GM19328 (cell line): ENCODE data around the gene PCBP3.
"Not testable (repeated sequence)": the region's sequence is repeated elsewhere in the genome, so short reads cannot be mapped to it uniquely, and the experiment has no call there.

Source experiments
- ATAC-seq: cut with Tn5 transposase; IDR thresholded peaks from one replicate; pipeline ENCODE4 v1.9.1; 2021; ENCODE audit warnings: mild to moderate bottlenecking, moderate library complexity; ENCODE audit not compliant: unreplicated experiment

Gene PCBP3

GRCh38 chr21:45972716-45973474 lies 329.4 kb downstream of the PCBP3 start:
- ATAC-seq, result no peak

DNA sequence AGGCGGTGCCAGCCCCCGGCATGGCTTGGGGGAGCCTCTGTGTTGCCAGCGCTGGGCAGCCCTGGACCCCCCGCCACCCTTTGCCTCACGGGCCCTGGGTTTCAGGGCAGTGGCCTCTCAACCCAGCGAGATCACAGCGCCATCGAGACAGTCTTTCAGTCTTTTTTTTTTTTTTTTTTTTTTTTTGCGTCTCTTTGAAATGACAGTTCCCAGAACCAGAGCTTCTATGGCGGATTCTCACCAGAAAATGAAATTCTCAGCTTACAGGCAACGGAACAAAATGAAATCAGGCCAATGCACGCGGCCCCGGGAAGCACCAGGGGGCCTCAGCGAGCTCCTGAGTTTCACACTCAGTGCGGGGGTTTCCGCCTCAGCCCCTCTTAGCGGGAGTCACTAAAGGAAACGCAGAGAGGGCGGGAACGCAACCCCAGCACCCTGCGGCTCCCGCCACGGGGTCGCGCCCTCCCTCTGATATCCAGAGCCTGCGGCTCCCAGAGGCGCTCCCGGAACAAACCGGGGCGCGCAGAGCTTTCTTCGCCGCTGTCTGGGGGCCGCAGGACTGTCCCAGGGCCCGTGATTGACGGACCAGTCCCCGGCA lies 330.0 kb downstream of the PCBP3 start:
- no peak for ATAC-seq

DNA sequence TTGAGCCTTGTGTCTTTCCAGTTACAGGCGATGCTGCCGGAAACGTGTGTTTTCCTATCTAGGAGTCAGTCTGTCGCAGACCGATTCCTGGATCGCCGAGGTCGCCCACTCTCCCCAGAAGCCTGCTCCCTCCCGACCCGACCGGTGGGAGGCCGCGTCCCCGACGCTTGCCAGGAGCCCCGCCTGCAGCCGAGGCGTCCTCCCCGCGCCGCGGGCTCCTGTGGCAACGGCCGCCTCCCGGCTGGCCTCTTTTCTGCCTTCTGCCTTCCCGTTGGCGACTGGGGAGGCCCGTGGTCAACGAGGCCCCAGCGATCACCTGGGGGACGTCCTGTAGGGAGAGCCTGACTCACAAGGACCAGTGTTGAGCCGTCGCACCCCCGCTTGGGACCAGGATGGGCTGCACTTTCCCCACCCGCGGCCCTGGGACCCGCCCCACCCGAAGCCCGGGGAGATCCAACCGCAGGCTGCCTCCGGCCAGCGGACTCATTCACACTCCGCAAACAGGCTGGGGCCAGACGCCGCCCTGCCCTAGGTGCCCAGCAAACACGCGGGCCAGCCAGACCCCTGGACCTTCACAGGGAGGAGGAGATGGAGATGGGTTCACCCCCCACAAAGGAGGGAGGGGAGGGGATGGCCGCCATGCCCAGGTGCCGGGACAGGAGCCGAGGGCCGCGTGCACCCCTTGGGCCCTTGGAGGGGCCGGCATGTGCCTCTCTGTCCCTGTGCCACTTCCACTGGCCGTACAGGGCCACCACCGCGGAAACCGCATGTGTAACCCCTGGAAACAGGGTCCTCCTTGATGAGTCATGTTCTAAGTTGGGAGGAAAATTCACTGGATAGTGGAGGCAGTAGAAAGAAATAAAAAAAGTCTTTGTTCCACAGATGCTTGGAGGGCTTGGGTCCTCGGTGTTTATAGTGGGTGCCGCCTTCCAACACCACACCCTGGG lies 330.8 kb downstream of the PCBP3 start:
- ATAC-seq, result no peak

GRCh38 chr21:45975020-45975666 lies 331.6 kb downstream of the PCBP3 start:
- ATAC-seq, result no peak

DNA sequence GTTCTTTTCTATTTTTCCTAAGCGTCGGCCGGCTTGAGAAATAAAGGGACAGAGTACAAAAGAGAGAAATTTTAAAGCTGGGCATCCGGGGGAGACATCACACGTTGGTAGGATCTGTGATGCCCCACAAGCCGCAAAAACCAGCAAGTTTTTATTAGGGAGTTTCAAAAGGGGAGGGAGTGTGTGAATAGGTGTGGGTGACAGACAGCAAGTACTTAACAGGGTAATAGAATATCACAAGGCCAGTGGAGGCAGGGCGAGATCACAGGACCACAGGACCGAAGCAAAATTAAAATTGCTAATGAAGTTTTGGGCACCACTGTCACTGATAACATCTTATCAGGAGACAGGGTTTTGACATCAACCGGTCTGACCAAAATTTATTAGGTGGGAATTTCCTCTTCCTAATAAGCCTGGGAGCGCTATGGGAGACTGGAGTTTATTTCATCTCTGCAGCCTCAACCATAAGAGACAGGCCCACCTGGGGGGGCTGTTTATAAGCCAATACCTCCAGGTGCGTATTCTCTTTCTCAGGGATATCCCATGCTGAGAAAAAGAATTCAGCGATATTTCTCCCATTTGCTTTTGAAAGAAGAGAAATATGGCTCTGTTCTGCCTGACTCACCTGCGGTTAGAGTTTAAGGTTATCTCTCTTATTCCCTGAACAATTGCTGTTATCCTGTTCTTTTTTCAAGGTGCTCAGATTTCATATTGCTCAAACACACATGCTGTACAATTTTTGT lies 332.3 kb downstream of the PCBP3 start:
- not testable (repeated sequence) for ATAC-seq

- no peak for ATAC-seq
Measured at GRCh38 chr21:45976701-45977311, 333.3 kb downstream of the PCBP3 start.

DNA sequence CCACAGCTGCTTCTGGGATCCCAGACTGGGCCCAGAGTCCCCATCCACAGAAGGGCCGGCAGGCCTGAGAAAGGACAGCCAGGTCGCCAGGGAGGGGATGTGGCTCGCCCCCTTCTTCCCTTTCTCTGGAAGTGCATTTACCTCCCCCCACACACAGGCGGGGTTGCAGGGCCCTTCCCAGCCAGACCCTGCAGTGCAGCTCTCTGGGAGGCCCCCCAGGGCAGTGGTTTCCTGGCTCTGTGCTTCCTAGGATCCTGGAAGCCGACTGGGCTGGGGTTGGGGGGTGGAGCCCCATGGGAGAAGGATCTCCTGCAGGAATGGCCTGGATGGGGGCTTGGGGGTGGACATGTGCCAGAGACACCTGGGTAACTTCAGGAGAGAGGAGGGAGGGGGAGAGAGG lies 333.9 kb downstream of the PCBP3 start:
- ATAC-seq, result no peak

GRCh38 chr21:45979141-45979631 lies 335.7 kb downstream of the PCBP3 start:
- ATAC-seq, result no peak

GRCh38 chr21:45979651-45980050 lies 336.1 kb downstream of the PCBP3 start:
- ATAC-seq, result no peak

DNA sequence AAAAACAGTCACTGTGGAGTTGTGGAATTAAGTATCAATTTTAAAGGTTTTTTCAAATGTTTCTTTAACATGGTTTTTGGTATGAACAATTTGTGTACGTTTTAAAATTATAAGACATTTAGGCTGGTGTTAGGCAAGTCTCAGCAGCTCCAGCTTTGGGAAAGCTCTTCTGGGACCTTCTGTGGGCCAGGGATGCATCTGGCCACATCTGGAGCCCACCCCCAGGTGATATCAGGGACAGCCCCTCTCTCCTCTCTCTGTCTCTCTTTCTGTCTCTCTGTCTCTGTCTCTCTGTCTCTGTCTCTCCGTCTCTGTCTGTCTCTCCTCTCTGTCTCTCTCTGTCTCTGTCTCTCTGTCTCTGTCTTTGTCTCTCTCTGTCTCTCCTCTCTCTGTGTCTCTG lies 336.7 kb downstream of the PCBP3 start:
- ATAC-seq, result no peak

- no peak for ATAC-seq
Measured at GRCh38 chr21:45980697-45981096, 337.2 kb downstream of the PCBP3 start.

- ATAC-seq, result no peak
Measured at GRCh38 chr21:45981151-45982091, 337.9 kb downstream of the PCBP3 start, which contains the start of gene COL6A1. Gene COL6A1 (plus strand): TSS chr21:45981770. CDS start chr21:45981851, 81 bp downstream.

DNA sequence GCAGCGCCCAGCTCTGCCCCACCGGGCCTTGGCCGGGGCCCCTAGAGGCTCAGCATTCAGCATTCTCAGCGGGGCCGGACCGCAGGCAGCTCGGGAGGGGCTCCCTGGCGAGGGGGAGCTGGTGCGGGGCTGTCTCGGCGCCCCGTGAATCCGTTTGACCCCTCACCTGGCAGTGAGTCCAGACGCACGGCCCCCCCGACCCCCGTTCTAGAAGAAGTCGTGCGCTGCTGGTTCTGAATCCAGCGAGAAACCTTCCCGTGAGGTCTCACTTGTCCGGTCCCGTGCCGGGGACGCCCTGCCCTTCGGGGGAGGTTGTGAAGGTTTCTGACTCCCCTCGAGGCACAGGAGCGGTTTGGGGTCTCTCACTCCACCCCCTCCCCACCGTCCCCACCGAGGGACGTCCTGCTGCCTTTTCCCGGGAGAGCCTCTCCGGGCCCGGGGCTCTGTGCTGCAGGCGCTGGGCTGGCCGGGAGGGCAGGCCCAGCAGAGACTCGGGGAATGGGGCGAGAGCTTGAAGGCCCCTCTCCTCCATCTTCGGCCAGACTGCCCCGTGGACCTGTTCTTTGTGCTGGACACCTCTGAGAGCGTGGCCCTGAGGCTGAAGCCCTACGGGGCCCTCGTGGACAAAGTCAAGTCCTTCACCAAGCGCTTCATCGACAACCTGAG lies 338.7 kb downstream of the PCBP3 start:
- ATAC-seq, result no peak

DNA sequence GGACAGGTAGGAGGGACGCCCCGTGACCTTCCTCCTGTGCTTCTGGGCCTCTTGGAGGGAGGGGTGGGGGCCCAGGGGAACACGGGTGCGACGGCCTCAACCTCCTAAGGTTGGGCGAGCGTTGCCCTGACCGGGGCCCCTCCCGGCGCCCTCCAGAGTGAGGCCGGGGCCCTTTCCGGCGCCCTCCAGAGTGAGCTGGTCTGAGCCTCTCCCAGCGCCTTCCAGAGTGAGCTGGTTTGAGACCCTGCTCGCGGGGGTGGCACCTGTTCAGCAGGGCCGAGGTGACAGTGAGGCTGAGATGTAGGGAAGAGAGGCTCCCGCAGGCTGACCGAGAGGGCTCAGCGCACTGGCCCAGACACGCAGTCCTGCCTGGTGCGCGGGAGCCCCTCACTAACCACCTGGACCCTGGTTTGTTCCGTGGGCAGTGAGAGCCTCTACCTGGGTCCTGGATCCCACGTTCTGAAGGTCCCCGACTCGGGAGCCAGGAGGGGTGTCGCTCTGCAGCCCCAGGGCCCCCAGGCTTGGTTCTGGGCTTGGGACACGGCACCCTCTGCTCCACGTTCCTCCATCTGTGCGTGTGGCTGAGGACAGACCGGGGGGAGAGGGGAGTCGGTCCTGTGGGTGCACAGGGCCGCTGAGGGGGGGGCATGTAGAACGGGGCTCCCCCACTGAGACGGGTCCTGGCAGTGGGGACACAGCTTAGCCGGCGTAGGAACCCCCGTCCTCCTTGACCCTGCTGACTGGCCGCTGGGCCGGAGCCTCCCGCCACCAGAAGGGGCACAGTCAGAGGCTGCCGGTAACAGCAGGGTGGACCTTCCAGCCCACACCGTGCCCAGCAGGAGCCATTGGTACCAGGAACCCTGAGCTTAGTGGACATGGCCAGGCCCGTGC lies 339.5 kb downstream of the PCBP3 start:
- ATAC-seq, result no peak

DNA sequence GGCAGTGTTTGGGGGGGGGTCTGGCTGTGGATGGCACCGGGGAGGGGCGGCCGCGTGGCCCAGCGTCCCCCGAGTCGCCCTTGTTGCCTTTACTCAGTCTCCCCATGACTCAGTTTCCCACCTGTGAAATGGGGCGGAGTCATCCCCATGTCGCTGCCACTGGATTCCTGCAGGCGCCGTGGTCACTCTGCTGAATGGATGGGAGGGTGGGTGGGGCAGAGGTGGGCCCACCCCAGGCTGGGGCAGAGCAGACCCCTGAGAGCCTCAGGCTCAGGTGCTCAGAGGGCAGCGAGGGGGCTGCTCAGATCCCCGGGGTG lies 340.1 kb downstream of the PCBP3 start:
- no peak for ATAC-seq

DNA sequence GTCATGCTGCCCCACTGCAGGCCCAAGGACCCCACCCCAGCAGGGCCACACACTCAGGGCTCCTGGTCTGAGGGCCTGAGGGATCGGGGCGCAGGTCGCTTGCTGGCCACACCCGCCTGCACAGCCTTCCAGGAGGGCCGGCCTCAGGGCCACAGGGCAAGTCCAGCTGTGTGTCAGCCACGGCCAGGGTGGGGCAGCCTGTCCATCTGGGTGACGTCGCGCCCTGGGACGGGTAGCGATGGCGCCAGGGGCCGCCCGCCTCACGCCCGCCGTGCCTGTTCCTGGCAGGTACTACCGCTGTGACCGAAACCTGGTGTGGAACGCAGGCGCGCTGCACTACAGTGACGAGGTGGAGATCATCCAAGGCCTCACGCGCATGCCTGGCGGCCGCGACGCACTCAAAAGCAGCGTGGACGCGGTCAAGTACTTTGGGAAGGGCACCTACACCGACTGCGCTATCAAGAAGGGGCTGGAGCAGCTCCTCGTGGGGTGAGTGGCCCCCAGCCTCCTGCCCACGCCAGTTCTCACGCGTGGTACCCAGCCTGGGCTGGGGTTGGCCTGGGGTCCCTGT lies 340.5 kb downstream of the PCBP3 start:
- no peak for ATAC-seq

DNA sequence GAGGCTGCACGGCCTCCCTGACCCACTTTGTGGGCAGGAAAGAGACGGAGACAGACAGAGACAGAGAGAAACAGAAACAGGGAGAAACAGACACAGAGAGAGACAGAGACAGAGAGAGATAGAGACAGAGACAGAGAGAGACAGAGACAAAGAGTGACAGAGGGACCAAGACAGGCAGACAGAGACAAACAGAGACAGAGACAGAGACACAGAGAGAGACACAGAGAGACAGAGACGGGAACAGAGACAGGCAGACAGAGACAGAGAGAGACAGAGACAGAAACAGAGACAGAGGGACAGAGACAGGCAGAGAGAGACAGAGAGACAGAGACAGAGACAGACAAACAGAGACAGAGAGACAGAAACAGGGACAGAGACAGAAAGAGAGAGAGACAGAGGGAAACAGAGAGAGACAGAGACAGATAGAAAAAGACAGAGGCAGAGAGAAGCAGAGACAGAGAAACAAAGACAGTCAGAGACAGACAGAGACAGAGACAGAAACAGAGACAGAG lies 341.1 kb downstream of the PCBP3 start:
- ATAC-seq, result no peak
